ENCODE data around the gene ZNF500.

ZNF500 gene

DNA sequence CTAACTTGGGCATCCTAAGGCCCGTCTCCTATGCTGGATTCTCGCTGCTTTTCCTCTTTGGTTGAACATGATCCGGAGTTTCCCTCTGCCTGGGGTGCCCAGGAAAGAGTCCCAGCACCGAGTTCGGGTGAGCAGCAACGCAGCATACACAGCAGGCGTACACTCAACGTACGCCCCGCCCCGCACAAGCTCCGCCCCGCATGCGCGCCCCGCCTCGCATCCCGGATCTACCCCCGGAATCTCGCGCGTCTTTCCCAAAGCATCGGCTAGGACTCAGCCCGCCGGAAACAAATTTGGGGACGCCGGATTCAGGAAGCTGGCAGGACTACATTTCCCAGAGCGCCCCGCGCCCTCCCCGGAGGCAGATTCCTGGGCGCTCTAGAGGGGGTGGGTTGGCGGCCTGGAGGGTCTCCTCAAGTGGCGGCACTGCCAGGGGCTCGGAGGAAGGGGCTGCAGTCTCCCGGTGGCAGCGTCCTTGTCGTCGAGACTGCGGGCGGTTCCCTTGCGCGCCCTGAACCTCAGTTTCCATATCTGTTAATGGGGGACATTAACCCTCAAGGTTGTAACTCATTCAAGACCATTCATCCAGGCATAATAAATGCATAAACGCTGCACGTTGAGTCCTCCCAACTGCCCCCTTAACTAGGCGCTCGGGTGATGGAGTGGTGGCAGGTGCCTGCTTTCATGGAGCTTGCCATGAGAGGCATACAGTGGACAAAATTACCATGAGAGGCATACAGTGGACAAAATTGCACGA lies 1.8 kb upstream of the ZNF500 start:
- DNase-seq, result peak; percentile 77 to 82

GRCh38 chr16:4767872-4768548 lies 1.0 kb upstream of the ZNF500 start:
- DNase-seq, result no peak

DNA sequence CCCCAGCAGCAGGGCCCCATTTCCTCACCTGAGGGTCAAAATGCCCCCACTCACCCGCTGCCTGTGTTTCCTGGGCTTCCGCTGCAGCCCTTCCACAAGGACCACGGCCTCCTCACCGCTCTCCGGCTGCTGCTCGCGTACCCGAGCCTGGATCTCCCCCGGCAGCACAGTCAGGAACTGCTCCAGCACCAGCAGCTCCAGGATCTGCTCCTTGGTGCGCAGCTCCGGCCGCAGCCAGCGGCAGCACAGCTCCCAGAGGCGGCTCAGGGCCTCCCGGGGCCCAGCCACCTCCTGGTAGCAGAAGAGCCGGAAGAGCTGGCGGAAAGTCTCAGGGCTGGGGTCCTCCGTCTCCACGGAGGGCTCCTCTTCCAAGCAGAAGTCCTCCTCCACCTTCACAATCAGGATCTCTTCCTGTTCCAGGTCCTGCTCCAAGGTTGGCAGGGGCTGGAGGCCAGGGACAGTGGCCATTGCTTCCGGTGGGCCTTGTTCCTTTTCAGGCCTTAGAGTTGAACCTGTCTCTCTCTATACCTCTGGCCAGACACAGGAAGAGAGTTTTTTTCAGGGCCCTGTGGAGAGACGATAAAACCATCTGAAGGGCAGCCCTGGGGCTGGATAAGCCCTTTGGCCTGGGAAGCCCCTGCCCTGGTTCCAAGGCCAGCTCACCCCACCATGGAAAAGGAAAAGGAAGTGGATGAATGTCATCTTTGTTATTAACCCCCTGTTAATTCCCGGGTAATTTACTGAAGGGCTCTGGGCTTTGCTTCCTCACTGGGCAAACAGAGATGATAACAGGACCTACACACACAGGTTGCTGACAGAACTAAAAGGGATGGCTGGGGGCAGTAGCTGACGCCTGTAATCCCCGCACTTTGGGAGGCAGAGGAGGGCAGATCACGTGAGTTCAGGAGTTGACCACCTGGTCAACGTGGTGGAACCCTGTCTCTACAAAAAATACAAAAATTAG lies 1.2 kb downstream of the ZNF500 start:
- no peak for DNase-seq

GRCh38 chr16:4763791-4764190 lies 3.2 kb downstream of the ZNF500 start:
- no peak for DNase-seq

DNA sequence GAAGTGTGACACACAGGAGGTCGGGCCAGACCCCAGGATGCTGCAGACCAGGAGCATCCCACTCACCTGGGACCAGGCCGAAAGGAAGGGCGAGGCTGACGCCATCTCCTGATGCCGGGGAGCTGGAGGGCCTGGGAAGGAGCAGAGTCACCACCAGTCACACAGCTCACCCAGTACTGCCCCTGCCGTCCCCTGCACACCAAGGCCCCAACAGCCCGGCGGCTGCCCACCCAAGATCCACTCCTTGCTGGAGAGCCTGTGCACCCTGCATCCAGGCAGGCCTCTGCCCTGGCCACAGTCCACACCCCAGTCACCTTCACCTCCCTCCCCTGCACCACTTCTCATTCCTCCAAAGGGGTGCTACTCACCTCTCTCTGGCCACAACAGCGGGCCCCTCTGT lies 4.8 kb downstream of the ZNF500 start:
- no peak for DNase-seq

- no peak for DNase-seq
These were observed 6.6 kb downstream of the ZNF500 start for GRCh38 chr16:4760221-4760910.

DNA sequence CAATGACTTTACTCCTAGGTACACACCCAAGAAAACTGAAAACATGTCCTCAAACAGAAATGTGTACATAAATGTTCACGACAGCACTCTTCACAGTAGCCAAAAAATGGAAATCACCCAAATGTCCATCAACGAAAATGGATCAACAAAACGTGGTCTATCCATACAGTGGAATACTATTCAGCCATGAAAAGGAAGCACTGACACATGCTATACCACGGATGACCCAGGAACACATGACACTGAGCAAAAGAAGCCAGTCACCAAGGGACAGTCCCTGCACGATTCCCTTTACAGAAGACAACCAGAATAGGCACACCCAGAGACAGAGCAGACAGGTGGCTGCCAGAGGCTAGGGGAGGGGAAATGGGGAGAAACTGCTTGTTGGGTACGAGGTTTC lies 11.3 kb downstream of the ZNF500 start:
- DNase-seq, result no peak

GRCh38 chr16:4754865-4755264 lies 12.1 kb downstream of the ZNF500 start:
- no peak for DNase-seq

DNA sequence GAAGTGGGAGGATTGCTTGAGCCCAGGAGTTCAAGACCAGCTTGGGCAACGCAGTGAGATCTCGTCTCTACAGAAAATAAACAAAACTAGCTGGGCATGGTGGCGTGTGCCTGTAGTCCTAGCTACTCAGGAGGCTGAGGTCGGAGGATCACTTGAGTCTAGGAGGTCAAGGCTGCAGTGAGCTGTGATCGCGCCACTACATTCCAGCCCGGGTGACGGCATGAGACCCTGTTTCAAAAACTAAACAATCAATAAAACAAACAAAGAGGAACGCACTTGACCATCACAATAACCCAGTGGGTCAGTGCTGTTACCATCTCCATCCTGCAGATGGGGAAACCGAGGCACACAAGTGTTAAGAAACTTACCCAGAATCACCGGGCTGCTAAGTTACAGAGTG lies 13.7 kb downstream of the ZNF500 start:
- no peak for DNase-seq

DNA sequence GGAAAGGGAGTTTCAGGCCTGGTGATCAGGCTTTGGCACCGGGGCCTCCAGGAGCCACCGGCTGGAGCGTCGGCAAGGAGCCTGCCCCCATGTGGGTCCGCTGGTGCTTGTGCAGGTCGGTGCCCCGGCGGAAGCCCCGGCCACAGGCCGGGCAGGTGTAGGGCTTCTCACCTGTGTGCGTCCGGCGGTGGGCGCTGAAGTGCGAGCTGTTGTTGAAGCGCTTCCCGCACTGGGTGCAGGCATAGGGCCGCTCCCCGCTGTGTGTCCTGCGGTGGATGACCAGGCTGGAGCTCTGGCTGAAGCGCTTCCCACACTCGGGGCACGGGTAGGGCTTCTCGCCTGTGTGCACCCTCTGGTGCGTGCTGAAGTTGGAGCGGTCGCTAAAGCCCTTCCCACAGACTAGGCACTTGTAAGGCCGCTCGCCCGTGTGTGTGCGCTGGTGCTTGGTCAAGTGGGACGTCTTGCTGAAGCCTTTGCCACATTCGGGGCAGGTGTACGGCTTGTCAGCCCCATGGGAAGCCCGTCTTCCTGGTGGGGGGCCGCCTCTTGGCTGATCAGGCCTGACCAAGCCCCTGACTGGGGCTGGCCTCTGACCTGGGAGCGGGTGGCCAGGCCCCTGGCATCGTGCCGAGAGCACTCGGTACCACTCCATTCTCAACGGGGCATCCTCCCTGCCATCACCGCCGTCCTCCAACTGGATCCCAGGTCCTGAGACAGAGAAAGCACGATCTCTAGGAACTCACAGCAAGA lies 14.4 kb downstream of the ZNF500 start:
- no peak for DNase-seq

- DNase-seq, result no peak
These were observed 16.1 kb downstream of the ZNF500 start for GRCh38 chr16:4750896-4751295.

- DNase-seq, result no peak
These were observed 17.2 kb downstream of the ZNF500 start for GRCh38 chr16:4749700-4750257.

DNA sequence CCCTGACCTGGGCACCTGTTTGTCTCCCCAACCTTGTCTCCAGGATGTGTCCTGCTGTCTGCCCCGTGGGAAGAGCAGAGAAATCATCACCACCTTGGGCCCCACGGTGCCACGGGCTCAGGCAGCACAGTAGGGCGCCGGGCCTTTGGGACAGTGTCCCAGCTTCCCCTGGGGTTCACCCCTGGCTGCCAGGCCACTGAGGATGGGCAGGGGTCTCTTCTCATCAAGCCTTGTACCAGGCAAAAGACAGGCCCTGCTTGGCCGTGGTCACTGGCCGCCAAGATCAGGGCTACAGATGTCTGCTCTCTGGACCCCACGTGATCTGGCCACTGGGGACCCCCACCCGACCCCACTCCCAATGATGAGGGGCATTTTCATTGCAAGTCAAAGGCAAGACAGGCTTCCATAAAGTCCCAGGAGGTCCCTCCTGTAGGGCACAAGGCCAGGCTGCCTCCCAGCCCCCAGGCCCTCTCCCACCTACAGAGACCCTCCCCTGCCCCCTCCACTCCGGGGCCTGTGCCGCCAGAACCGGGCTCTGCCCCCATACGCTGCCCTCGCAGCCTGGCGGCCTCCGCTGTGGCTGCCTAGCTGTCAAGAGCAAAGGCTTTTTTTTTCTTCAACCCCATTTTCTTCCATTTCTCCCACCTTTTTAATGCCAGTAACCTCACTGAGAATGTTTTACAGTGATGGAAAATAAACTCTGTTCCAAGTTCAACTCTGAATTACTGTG lies 18.1 kb downstream of the ZNF500 start:
- no peak for DNase-seq

- no peak for DNase-seq
These were observed 18.9 kb downstream of the ZNF500 start for GRCh38 chr16:4747906-4748681.

DNA sequence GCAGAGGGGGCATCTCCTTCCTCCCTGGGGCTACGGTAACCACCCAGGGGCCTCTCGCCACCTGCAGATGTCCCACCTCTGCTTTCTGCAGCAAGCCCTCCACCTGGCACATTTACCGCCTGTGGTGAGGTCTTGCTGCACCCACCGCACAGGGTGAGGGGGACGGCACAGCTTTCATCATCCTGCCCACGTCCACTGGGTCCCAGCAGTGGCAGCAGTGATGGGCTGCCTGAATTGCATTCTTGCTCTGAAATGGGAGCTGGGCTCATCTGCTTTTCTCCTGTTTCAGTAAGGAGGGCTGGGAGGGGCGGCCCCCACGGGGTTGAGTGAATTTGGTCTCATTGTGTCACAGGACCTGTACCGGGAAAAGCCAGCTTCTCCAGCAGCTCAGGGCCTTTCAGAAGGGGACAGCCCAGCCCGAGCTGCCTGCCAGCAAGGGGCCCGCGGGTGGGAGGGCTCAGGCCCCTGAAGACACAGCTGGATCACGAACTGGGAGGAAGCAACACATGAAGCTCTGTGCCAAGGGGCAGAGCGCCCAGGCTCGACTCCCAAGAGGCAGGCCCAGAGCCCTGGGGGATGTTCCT lies 19.9 kb downstream of the ZNF500 start:
- DNase-seq, result no peak

DNA sequence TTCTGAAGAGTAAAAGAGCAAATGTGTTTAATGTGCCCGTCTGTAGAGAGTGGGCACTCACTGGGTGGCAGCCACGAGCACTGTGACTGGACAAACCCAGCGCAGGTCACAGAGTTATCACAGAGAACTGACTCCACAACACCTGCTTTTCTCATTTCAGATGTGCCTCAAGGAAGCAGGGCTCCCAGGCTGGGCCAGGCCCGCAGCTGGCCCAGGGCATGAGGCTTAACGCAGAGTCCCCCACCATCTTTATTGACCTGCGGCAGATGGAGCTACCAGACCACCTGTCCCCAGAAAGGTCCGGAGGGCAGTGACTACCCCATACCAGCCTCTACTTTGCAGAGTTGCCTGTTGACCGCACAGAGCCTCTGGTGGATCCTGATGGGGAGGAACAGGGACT lies 20.7 kb downstream of the ZNF500 start:
- no peak for DNase-seq

- DNase-seq, result no peak
These were observed 21.7 kb downstream of the ZNF500 start for GRCh38 chr16:4745274-4745569.

DNA sequence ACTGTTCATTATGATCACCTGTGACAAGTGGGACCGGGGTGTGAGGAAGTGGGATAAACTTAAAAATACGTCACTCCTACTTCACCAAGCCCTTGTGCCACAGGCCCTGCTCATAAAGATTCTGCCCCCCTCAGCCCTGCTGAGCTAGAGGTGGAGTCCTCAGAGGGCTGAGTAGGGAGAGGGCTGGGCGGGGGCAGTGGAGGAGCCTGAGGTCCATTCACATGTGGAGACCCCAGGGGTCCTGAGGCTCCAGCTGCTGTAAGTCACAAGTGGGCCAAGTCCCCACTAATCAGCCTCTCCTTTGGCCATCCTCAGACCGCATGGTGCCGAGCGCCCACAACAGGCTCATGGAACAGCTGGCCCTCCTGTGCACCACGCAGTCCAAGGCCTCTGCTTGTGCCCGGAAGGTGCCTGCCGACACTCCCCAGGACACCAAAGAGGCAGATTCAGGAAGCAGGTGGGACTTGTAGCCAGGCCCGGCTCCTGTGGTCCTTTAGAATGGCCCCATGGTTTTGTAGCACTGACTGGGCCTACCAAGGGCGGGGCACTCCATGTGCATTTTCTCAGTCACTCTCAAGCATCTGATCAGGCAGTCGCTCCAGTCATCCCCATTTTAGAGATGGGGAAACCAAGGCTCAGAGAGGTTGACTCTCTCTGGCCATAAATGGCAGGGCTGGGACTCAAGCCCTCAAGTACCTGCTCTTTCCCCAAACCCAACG lies 22.2 kb downstream of the ZNF500 start:
- no peak for DNase-seq

GRCh38 chr16:4743226-4743878 lies 23.6 kb downstream of the ZNF500 start:
- DNase-seq, result no peak
